Adipocyte (in vitro differentiated cells): ENCODE measurements around the gene CERS4.
"Not testable (repeated sequence)": the region's sequence is repeated elsewhere in the genome, so short reads cannot be mapped to it uniquely, and the experiment has no call there.

Experiments
- DNase-seq: peaks from one replicate; pipeline ENCODE4 v3.0.0-alpha.2; 2015; ENCODE audit warnings: low read depth
- H3K27me3 ChIP-seq: replicated peaks from 2 replicates; pipeline ENCODE4 v1.7.0; 2013; ENCODE audit warnings: mild to moderate bottlenecking, low read length, moderate library complexity; ENCODE audit not compliant: control insufficient read depth, insufficient read depth
- H3K36me3 ChIP-seq: 2 replicates; pipeline ENCODE4 v1.7.0; 2013; ENCODE audit warnings: low read length, mild to moderate bottlenecking, moderate library complexity; ENCODE audit not compliant: control insufficient read depth, insufficient read depth, severe bottlenecking
- H3K4me1 ChIP-seq: 2 replicates; pipeline ENCODE4 v1.7.0; 2013; ENCODE audit warnings: mild to moderate bottlenecking, low read length, moderate library complexity; ENCODE audit not compliant: control insufficient read depth, insufficient read depth
- H3K4me3 ChIP-seq: 2 replicates; pipeline ENCODE4 v1.7.0; 2013; ENCODE audit warnings: mild to moderate bottlenecking, low read length, moderate library complexity
- H3K9ac ChIP-seq: 2 replicates; pipeline ENCODE4 v1.7.0; 2013; ENCODE audit warnings: mild to moderate bottlenecking, low read length, moderate library complexity
- H3K9me3 ChIP-seq: 2 replicates; pipeline ENCODE4 v1.7.0; 2013; ENCODE audit warnings: mild to moderate bottlenecking, low read length, moderate library complexity; ENCODE audit not compliant: control insufficient read depth

Gene CERS4

GRCh38 chr19:8247129-8247890 lies 38.1 kb downstream of the CERS4 start:
- H3K9ac ChIP-seq, H3K27me3 ChIP-seq, H3K36me3 ChIP-seq, DNase-seq, H3K4me1 ChIP-seq, H3K9me3 ChIP-seq, H3K4me3 ChIP-seq: not testable (repeated sequence)

- no peak overlapping the region for H3K4me3 ChIP-seq
- no peaks in the 10 kb centered on the region for H3K27me3 ChIP-seq
- no peak overlapping the region for H3K9ac ChIP-seq
- no peaks in the 10 kb centered on the region for H3K9me3 ChIP-seq
- H3K36me3 ChIP-seq: no peaks in the 10 kb centered on the region
- DNase-seq: no peak
- peaks cover 9% of the 10 kb centered on the region for H3K4me1 ChIP-seq
These were observed 39.5 kb downstream of the CERS4 start for GRCh38 chr19:8248348-8249328.

GRCh38 chr19:8250596-8250995 lies 41.4 kb downstream of the CERS4 start:
- no peaks in the 10 kb centered on the region for H3K9me3 ChIP-seq

GRCh38 chr19:8251025-8251472 lies 41.9 kb downstream of the CERS4 start:
- Histone ChIP-seq H3K27me3 (no peaks in the 10 kb centered on the region), H3K4me1 (peaks cover 9% of the 10 kb centered on the region), H3K36me3 (peaks cover 3% of the 10 kb centered on the region), H3K9me3 (no peaks in the 10 kb centered on the region), H3K9ac (no peak overlapping the region), H3K4me3 (no peak overlapping the region)
- DNase-seq: no peak

More at GRCh38 chr19:8250596-8250995, 41.4 kb downstream of the CERS4 start:
- DNase-seq: no peak
- H3K9ac ChIP-seq: no peak overlapping the region
- no peak overlapping the region for H3K4me3 ChIP-seq
- no peaks in the 10 kb centered on the region for H3K36me3 ChIP-seq
- peaks cover 9% of the 10 kb centered on the region for H3K4me1 ChIP-seq
- no peaks in the 10 kb centered on the region for H3K27me3 ChIP-seq

GRCh38 chr19:8252922-8253589 lies 43.9 kb downstream of the CERS4 start:
- H3K4me1 ChIP-seq: peaks cover 9% of the 10 kb centered on the region
- peaks cover 3% of the 10 kb centered on the region for H3K36me3 ChIP-seq
- no peaks in the 10 kb centered on the region for H3K9me3 ChIP-seq
- peak; percentile 77 for DNase-seq
- H3K9ac ChIP-seq: no peak overlapping the region
- no peak overlapping the region for H3K4me3 ChIP-seq
- no peaks in the 10 kb centered on the region for H3K27me3 ChIP-seq

- DNase-seq: no peak
- peaks cover 9% of the 10 kb centered on the region for H3K4me1 ChIP-seq
- H3K36me3 ChIP-seq: peaks cover 3% of the 10 kb centered on the region
- H3K9ac ChIP-seq: no peak overlapping the region
- H3K9me3 ChIP-seq: no peaks in the 10 kb centered on the region
- no peak overlapping the region for H3K4me3 ChIP-seq
- no peaks in the 10 kb centered on the region for H3K27me3 ChIP-seq
These were observed 44.5 kb downstream of the CERS4 start for GRCh38 chr19:8253678-8254077.

GRCh38 chr19:8254286-8255001 lies 45.3 kb downstream of the CERS4 start:
- H3K36me3 ChIP-seq: peaks cover 3% of the 10 kb centered on the region
- H3K4me1 ChIP-seq: peaks cover 9% of the 10 kb centered on the region
- no peaks in the 10 kb centered on the region for H3K9me3 ChIP-seq
- H3K4me3 ChIP-seq: no peak overlapping the region
- no peaks in the 10 kb centered on the region for H3K27me3 ChIP-seq
- DNase-seq: no peak
- H3K9ac ChIP-seq: no peak overlapping the region

GRCh38 chr19:8255426-8256125 lies 46.4 kb downstream of the CERS4 start:
- Histone ChIP-seq H3K9me3 (no peaks in the 10 kb centered on the region), H3K9ac (no peak overlapping the region), H3K27me3 (no peaks in the 10 kb centered on the region), H3K4me3 (no peak overlapping the region), H3K4me1 (peaks cover 8% of the 10 kb centered on the region), H3K36me3 (peaks cover 3% of the 10 kb centered on the region)
- no peak for DNase-seq

GRCh38 chr19:8256276-8257051 lies 47.3 kb downstream of the CERS4 start:
- no peaks in the 10 kb centered on the region for H3K4me1 ChIP-seq
- peaks cover 3% of the 10 kb centered on the region for H3K36me3 ChIP-seq
- DNase-seq: no peak
- H3K9ac ChIP-seq: no peak overlapping the region
- H3K9me3 ChIP-seq: no peaks in the 10 kb centered on the region
- no peaks in the 10 kb centered on the region for H3K27me3 ChIP-seq
- H3K4me3 ChIP-seq: no peak overlapping the region

- Histone ChIP-seq H3K9ac (no peak overlapping the region), H3K4me1 (no peaks in the 10 kb centered on the region), H3K36me3 (peaks cover 3% of the 10 kb centered on the region), H3K9me3 (no peaks in the 10 kb centered on the region), H3K4me3 (no peak overlapping the region), H3K27me3 (no peaks in the 10 kb centered on the region)
- DNase-seq: no peak
These were observed 47.9 kb downstream of the CERS4 start for GRCh38 chr19:8257052-8257443.
